NCI-H1436 treated with DMSO at 0.1 percent for 48 hours (cell line): Measurements from ENCODE around the gene VILL.
"Not testable (repeated sequence)": the region's sequence is repeated elsewhere in the genome, so short reads cannot be mapped to it uniquely, and the experiment has no call there.

ENCODE experiments used
- DNase-seq: peaks from one replicate; lab custom pipeline; 2025; lab: John Stamatoyannopoulos, UW

The VILL gene

GRCh38 chr3:37986479-37987314 is 3.9 kb upstream of the VILL start:
- DNase-seq: no peak

DNA sequence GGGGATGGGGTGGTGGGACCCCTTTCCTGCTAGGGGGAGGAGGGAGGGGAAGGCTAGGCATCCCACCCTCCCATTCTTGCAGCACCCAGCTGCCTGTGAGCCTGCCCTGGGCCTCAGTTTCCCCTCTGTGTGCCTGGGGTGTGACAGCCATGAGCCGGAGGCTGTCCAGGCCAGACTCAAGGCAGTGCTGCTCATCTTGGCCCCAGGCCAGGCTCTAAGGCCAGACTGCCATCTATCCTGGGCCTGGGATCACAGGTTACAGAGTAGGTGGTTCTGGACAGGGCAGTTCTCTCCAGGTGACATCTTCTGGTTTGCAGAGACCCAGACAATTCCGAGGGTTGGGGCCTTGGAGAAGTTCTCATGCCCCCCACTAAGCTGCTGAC is 3.3 kb upstream of the VILL start:
- DNase-seq: no peak

DNA sequence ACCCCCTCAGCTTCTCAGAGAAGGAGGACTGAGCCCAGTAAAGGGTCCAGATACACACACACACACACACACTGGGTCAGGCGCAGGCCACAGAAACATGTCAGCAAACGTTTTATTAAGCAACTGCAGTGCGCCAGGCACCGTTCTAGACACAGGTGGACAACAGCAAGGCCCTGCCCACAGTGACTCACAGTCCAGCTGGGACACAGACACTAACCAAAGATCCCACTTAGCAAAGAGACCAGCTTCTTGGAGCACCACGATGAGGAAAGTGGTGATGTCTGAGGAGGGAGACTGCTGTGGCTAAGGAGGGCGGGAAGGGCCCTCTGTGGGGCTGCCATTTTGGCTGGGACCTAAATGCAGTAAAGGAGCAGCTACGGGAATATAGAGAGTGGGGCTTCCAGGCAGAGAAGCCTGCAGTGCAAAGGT is 2.8 kb upstream of the VILL start:
- no peak for DNase-seq

GRCh38 chr3:37988376-37988775 is 2.2 kb upstream of the VILL start:
- DNase-seq: not testable (repeated sequence)

GRCh38 chr3:37988931-37989525 is 1.6 kb upstream of the VILL start:
- DNase-seq: no peak

DNA sequence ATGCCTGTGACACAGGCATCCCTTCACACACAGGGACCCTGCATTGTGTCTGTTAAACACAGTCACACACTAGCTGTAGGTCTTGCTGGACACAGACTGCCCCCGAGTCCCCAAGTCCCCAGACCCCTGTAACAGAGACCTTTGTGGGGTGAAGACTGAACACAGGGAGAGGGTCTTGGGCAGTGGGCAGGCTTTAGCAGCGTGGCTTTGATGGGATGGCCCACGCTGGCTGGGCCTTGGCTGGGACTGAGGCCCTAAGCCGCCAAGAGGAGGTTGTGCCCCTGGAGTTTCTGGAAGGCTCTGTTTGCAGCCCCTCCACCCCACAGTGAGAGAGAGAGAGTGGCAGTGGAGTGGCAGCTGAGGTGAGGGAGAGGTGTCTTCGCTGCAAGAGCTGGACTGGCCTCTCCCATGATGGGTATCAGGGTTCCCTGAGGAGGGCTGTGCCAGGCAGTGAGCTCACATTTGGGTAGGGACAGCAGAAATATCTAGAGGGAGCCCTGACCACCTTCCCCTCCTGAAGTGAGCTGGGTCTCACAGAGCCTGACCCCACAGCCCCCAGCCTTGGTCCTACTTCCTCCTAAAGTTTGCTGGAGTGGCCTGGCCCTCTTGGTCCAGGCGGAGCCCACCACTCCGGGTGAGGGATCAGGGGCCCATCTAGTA is 635 bp upstream of the VILL start:
- DNase-seq: no peak

- DNase-seq: no peak
Measured at GRCh38 chr3:37991109-37991508, 523 bp downstream of the VILL start.

DNA sequence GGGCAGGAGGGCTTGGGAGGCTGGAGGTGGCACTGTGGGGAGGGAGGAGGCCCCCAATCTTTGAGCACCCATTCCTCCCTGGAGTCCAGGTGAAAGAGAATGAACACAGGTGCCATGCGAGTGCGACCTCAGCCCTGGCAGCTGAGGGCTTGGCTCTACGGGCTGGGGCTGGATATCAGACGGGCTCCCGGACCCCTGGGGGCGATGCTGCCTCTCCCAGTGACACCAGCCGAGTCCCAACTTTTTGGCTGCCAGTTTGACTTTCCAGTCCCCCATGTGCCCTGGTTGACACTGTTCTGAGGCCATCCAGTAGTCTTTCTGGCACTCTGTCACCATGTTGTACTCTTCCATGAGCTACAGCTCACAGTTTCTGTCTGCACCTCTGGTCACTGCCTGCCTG is 1.2 kb downstream of the VILL start:
- no peak for DNase-seq

DNA sequence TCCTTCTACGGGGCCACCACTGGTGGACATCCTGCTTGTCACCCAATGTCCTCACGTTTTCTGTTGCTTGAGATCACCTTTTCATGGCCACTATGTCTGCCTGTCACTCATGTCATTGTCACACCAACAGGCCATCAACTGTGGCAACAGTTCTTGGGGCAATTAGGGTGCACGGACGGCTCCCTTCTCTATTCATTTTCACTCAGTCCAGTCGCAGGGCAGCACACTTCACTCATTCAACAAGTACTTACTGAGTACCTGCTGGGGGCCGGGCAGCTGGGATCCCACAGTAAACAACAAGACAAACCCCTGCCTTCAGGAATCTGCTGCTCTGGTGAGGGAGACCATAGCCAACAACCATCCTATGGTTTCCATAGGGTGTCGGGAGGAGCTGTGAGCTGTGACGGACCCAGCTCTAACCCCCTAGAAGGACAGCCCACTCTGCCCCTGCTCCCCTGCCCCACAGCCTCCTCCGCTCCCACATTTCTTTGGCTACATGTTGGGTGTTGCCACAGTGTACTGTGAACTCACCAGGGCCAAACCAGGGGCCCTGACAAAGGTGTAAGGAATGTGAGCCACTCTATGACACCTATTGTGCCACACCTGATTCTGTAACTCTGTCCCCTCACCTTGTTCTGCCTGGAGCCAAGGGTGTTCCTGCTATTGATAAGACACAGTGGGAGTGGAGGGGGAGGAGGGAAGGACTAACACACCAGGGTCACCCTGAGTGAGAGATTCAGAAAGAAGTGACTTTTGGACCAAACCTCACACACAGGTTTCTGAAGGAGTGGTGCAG is 1.9 kb downstream of the VILL start:
- no peak for DNase-seq

DNA sequence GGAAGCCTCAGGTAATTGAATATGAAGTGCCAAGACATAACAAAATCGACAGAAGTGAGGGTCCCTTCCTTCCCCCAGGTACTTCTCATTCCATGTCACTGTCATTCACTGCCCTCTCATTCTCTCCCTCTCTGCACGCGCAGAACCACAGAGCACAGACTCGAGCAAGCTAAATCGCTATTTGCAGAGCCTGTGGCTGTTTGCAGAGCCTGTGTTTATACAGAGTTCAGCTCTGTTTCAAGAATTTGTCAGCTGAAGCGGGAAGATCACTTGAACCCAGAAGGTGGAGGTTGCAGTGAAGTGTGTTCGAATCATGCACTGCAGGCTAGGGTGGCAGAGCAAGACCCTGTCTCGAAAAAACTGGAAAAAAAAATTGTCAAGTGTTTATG is 2.5 kb downstream of the VILL start:
- no peak for DNase-seq

GRCh38 chr3:37993460-37993819 is 2.9 kb downstream of the VILL start:
- DNase-seq: no peak

DNA sequence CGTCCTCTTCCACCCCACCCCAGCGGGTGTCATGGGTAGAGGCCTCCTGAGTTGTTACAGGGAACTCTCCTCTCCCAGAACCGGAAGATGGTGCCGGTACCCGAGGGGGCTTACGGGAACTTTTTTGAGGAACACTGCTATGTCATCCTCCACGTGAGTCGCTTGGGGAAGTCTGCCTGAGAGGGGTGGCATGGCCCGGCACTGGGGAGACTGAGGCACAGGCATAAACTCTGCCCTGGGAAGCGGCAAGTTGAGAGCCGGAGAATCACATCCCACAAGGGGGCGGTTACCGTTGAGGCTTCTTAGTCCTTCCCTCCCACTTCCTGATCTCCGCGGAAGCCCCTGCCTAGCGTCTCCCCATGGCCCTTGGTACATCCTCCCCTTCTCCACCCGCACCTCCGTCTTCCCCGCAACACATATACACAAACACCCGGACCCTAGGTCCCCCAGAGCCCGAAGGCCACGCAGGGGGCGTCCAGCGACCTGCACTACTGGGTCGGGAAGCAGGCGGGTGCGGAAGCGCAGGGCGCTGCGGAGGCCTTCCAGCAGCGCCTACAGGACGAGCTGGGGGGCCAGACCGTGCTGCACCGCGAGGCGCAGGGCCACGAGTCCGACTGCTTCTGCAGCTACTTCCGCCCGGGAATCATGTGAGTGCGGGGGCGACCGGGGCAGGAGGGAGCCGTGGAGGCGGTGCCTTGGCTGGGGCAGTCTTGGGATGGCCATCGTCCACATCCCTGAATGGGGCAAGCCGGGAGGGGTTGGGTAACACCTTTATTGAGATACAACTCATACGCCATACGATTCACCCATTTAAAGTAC is 3.4 kb downstream of the VILL start:
- no peak for DNase-seq

DNA sequence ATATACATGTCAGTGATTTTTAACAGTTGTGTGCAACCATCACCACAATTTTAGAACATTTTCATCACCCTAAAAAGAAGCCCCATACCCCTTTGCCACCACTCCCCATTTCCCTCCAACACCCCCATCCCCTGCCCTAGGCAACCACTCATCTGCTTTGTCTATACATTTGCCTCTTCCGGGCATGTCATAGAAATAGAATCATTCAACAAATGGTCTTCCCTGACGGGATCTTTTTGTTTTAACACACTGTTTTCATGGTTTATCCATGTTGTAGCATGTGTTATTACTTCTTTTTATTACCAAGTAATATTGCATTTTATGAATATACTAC is 4.0 kb downstream of the VILL start:
- DNase-seq: no peak

- no peak for DNase-seq
Measured at GRCh38 chr3:37995652-37996641, 5.4 kb downstream of the VILL start.

DNA sequence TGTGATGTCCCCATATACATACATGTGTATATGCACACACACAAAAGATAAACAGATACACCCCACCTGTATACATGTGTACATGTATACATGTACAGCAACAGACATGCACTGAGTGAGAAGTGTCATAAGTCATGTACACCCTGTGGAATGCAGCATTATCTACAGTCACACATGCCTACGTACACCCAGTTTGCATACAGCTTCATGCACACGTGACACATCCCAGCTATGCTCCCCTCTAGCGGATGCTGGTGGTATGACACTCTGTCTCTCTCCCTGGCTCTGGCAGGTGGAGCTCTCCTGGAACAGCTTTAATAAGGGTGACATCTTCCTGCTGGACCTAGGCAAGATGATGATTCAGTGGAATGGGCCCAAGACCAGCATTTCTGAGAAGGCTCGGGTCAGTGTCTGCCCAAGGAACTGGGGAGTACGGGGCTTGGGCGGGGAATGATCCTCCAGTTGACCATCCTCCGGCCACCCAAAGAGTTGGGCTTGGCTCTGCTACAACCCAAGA is 6.3 kb downstream of the VILL start:
- no peak for DNase-seq

DNA sequence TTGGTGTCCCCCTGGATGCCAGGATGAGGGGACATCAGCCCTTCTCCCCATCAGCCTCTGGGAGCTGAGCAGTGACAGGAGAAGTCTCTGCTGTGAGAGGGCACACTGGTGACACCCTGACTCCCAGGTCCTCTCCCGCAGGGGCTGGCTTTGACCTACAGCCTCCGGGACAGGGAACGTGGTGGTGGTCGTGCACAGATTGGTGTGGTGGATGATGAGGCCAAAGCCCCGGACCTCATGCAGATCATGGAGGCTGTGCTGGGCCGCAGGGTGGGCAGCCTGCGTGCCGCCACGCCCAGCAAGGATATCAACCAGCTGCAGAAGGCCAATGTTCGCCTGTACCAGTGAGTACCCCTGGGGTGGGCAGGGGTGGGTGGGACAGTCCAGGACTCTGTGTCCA is 6.8 kb downstream of the VILL start:
- DNase-seq: no peak

- DNase-seq: no peak
Measured at GRCh38 chr3:37997791-37998370, 7.3 kb downstream of the VILL start.

DNA sequence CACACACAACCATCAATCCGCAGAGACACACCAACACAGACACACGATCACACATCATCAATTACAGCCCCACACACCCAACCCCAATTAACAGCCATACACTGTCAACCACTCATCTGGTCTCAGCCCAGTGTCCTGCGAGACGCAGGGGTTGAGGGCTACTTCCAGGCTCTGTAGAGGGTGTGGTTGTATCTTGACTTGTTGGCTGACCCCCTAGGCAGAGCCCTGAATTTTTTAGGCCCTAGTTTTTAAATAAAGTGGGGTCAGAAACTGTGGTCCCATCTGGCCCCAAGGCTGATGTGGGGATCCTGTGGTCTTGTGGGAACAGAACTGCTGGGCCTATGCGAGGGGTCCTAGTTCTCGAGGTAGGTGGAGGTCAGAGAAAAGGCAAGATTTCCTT is 9.2 kb downstream of the VILL start:
- DNase-seq: no peak

DNA sequence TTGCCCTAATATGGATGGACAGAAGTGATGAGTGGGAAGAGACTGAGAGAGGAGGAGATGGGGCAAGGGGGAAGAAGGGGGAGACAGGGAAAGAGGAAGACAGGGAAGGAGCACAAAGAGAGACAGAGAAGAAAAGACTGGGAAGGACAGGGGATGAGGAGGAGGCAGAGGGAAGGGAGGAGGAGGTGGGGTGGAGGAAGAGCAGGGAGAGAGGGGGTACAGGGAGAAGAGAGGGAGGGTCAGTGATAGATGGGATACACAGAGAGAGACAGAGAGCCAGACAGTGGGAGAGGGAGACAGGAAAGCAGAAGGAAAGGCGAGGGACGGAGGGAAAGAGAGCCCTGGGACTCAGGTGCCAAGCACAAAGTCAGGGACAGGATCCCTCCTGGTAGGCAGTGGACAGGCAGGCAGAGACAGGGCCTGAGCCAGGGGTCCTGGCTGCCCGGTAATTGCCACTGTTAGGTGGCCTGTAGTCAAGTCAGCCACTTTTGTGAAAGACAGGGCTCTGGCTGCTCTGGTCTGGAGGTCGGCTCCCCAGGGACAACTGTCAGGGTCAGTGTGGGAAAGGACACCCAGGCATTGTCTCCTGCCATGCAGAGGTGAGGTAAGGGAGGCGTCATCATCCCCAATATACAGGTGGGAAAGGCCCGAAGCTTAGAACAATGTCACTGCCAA is 9.8 kb downstream of the VILL start:
- no peak for DNase-seq
